Natural killer cell (primary cell): ENCODE measurements around the gene KANSL1. TPM values are rescaled to one million over a fixed set of nuclear protein-coding genes. Genes with fewer than 3 reads are reported as not detected.

Experiments
- ATAC-seq, 3 donors: fragments of 150-1000 bp in 2 of 3; fragments of 200-7000 bp in 1 of 3; cut with Tn5 transposase; 1 replicate in 1 of 3; 2 replicates in 2 of 3; pipeline ENCODE4 v1.10.0; 2021; ENCODE audit warnings: mild to moderate bottlenecking in 2 of 3, moderate library complexity in 2 of 3
- DNase-seq, 2 donors: peaks; one replicate each; pipeline versions ENCODE4 v3.0.0 to v3.0.0-alpha.2; 2013 to 2021; ENCODE audit warnings: mixed read lengths in 1 of 2
- H3K27ac ChIP-seq: one replicate; pipeline ENCODE4 v1.5.1; 2013; ENCODE audit warnings: mild to moderate bottlenecking, low read length
- H3K27me3 ChIP-seq: one replicate; pipeline ENCODE4 v1.6.1; 2013; ENCODE audit warnings: low read length; ENCODE audit not compliant: control insufficient read depth, insufficient read depth
- H3K36me3 ChIP-seq: one replicate; pipeline ENCODE4 v1.6.1; 2013; ENCODE audit warnings: low read length; ENCODE audit not compliant: control insufficient read depth, insufficient read depth
- H3K4me1 ChIP-seq: one replicate; pipeline ENCODE4 v1.6.1; 2013; ENCODE audit warnings: low read length; ENCODE audit not compliant: control insufficient read depth, insufficient read depth
- H3K4me3 ChIP-seq: one replicate; pipeline ENCODE4 v1.5.1; 2013; ENCODE audit warnings: low read length
- H3K9me3 ChIP-seq: one replicate; pipeline ENCODE4 v1.6.1; 2013; ENCODE audit warnings: low read length; ENCODE audit not compliant: control insufficient read depth, insufficient read depth
- H3K27ac Mint-ChIP-seq, 2 donors: one replicate each; pipeline ENCODE4 v1.8.0; 2022; ENCODE audit warnings: mild to moderate bottlenecking in 2 of 2, mixed read lengths in 2 of 2, moderate library complexity in 1 of 2
- H3K27me3 Mint-ChIP-seq, 2 donors: one replicate each; pipeline ENCODE4 v1.8.0; 2022; ENCODE audit warnings: low read depth in 2 of 2, mixed read lengths in 2 of 2
- H3K36me3 Mint-ChIP-seq: one replicate; pipeline ENCODE4 v1.8.0; 2022; ENCODE audit warnings: mixed read lengths
- H3K4me1 Mint-ChIP-seq, 2 donors: one replicate each; pipeline ENCODE4 v1.8.0; 2022; ENCODE audit warnings: mixed read lengths in 2 of 2
- H3K4me3 Mint-ChIP-seq: one replicate; pipeline ENCODE4 v1.8.0; 2022; ENCODE audit warnings: mild to moderate bottlenecking, moderate library complexity, mixed read lengths
- H3K9me3 Mint-ChIP-seq, 2 donors: one replicate each; pipeline ENCODE4 v1.8.0; 2022; ENCODE audit warnings: mixed read lengths in 2 of 2
- WGBS: methylation state at CpG from one replicate; pipeline ENCODE4 v1.1.7; 2013; ENCODE audit warnings: missing lambda C conversion rate; ENCODE audit not compliant: insufficient coverage; 5-methylcytosine and 5-hydroxymethylcytosine counted together
- intact Hi-C: fragments of 100-400 bp; cut with micrococcal nuclease; formaldehyde crosslinking; loops from one replicate; pipeline ENCODE4 v1.14.2; 2022
- total RNA-seq, 4 donors: library from RNA; stranded (reverse); fragments of 120-200 nt in 1 of 4; gene quantifications; one replicate each; pipeline versions ENCODE4 v1.2.3 to v1.2.4, GENCODE V29; 2013 to 2022
- TF ChIP-seq, protein P1 (sequence below): fragments of 200-600 bp; IDR thresholded peaks from one replicate; pipeline ENCODE4 v1.8.0; 2022; ENCODE audit warnings: antibody characterized with exemption

KANSL1 gene
- total RNA-seq, 3 donors from 2014 or later (not counting 1 experiment from before 2014, with no cell fraction given) = 202 to 240 (median 220) TPM

DNA sequence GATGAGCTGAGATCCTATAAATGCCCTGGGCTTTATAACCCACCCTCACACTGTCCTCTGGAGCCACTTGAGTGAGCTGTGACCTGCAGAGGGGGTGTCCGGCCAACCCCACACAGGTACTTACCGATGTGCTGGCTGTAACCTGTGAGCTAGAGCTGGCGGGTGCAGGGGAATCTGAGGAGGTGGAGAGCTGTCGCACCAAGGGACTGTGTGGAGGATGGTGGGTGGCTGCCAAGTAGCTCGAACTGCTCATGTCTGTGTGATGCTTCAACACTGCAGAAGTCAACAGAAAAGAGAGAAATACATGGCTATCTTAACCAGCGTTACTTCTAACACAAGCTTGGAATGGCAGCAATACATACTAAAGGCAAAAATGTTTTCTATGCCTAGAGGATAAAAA, 154.8 kb downstream of the KANSL1 start:
- H3K4me3 ChIP-seq = no peak overlapping the region
- 93% methylated on average over 5 of the region's 6 CpGs for WGBS
- DNase-seq (no peak), ATAC-seq (no peak)
- no peaks in the 10 kb centered on the region for H3K27me3 Mint-ChIP-seq
- intact Hi-C loops = no loop called here
- H3K9me3 Mint-ChIP-seq = no peaks in the 10 kb centered on the region
- H3K9me3 ChIP-seq = no peaks in the 10 kb centered on the region
- no peaks in the 10 kb centered on the region for H3K4me1 ChIP-seq
- H3K36me3 Mint-ChIP-seq = peaks cover 27% of the 10 kb centered on the region
- TF ChIP-seq, protein P1, sequence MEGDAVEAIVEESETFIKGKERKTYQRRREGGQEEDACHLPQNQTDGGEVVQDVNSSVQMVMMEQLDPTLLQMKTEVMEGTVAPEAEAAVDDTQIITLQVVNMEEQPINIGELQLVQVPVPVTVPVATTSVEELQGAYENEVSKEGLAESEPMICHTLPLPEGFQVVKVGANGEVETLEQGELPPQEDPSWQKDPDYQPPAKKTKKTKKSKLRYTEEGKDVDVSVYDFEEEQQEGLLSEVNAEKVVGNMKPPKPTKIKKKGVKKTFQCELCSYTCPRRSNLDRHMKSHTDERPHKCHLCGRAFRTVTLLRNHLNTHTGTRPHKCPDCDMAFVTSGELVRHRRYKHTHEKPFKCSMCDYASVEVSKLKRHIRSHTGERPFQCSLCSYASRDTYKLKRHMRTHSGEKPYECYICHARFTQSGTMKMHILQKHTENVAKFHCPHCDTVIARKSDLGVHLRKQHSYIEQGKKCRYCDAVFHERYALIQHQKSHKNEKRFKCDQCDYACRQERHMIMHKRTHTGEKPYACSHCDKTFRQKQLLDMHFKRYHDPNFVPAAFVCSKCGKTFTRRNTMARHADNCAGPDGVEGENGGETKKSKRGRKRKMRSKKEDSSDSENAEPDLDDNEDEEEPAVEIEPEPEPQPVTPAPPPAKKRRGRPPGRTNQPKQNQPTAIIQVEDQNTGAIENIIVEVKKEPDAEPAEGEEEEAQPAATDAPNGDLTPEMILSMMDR = no peak
- H3K27ac Mint-ChIP-seq = peak overlapping the region in 1 of 2 donors; percentile 63
- no peak overlapping the region for H3K4me3 Mint-ChIP-seq
- peaks cover 82% of the 10 kb centered on the region for H3K36me3 ChIP-seq
- no peaks in the 10 kb centered on the region for H3K27me3 ChIP-seq
- H3K4me1 Mint-ChIP-seq = peaks cover 12 to 22% of the 10 kb centered on the region in 2 donors
- H3K27ac ChIP-seq = no peak overlapping the region

DNA sequence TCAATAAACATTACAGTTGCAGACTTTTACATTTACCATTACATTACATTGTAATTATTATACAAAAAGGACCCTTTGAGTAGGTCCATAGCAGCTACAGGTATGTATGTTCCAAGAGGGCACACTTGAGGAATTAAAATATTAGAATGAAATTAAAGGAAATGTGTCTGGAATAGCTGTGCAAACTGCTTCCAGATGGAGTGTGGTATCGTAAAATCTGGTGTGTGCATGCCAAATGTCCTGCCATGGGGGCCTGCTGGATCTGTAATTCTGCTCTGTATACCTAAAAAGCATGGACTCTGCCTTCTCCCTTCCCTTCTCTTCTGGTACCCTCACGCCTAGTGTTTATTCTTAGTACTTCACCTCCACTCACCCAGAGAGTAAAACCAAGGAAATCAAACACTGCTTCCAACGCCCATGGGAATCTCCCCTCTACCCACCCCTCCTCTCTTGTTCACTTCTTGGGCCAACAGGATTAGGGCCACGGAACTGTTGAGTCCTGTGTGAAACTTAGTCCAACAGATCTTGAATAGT, 155.4 kb downstream of the KANSL1 start:
- H3K36me3 Mint-ChIP-seq = peaks cover 27% of the 10 kb centered on the region
- H3K4me1 ChIP-seq = no peaks in the 10 kb centered on the region
- no peaks in the 10 kb centered on the region for H3K9me3 ChIP-seq
- H3K4me3 Mint-ChIP-seq = no peak overlapping the region
- WGBS = 93% methylated on average over 4 of the region's 4 CpGs
- intact Hi-C loops = no loop called here
- TF ChIP-seq, protein P1 = no peak
- peaks cover 18 to 26% of the 10 kb centered on the region in 2 donors for H3K4me1 Mint-ChIP-seq
- H3K36me3 ChIP-seq = peaks cover 87% of the 10 kb centered on the region
- DNase-seq (no peak), ATAC-seq (no peak)
- H3K27ac Mint-ChIP-seq = peak overlapping the region; percentile 55 to 63
- H3K4me3 ChIP-seq = no peak overlapping the region
- H3K9me3 Mint-ChIP-seq = no peaks in the 10 kb centered on the region
- no peak overlapping the region for H3K27ac ChIP-seq
- no peaks in the 10 kb centered on the region for H3K27me3 Mint-ChIP-seq
- H3K27me3 ChIP-seq = no peaks in the 10 kb centered on the region

- H3K4me1 Mint-ChIP-seq = peaks cover 18 to 27% of the 10 kb centered on the region in 2 donors
- WGBS = over 99% methylated on average over 6 of the region's 6 CpGs
- H3K36me3 ChIP-seq = peaks cover 93% of the 10 kb centered on the region
- no peaks in the 10 kb centered on the region for H3K9me3 Mint-ChIP-seq
- H3K4me1 ChIP-seq = no peaks in the 10 kb centered on the region
- no peaks in the 10 kb centered on the region for H3K27me3 ChIP-seq
- intact Hi-C loops = no loop called here
- no peak overlapping the region for H3K4me3 ChIP-seq
- no peaks in the 10 kb centered on the region for H3K9me3 ChIP-seq
- ATAC-seq = no peak
- H3K36me3 Mint-ChIP-seq = peaks cover 27% of the 10 kb centered on the region
- H3K27ac ChIP-seq = no peak overlapping the region
- H3K4me3 Mint-ChIP-seq = no peak overlapping the region
- peak overlapping the region in 1 of 2 donors; percentile 67 for H3K27ac Mint-ChIP-seq
- no peak for DNase-seq
- TF ChIP-seq, protein P1 = no peak
- H3K27me3 Mint-ChIP-seq = no peaks in the 10 kb centered on the region
These were observed 156.7 kb downstream of the KANSL1 start for GRCh38 chr17:46036491-46036890.
